ENCODE data around the gene ZHX3. TPM values are rescaled to one million over a fixed set of nuclear protein-coding genes. Genes with fewer than 3 reads are reported as not detected.
"Not testable (repeated sequence)": the region's sequence is repeated elsewhere in the genome, so short reads cannot be mapped to it uniquely, and the experiment has no call there.

ZHX3 gene
- total and polyA plus RNA-seq, 2 donors from 2014 or later = 24.7 to 153 TPM

DNA sequence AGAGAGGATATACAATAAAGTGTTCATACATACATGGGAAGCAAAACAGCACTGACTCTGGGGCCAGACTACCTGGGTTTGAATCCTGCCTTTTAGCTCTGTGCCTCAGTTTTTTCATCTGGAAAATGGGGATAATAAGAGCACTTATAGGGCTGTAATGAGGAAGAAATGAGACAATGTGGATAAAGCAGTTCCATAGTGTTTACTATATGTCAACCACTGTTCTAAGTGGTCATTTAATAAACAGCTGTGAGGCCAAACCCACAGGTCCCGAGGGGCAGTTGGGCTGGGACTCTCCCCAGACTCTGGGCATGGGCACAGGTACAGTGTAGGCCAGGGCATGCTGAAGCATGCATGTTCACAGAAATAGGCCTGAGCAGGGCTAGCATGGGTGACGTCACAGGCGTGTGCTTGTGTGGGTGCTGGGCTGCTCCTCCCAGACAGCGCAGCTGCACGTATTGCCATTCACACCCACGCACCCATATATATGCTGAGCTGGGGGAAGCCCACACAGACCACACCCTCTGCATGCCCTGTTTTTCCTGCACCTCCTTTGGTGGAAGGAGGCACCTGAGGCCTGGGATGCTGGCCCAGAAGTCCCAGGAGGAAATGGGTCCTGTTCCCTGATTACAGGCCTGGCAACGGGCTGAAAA is 183.7 kb downstream of the ZHX3 start:
- DNase-seq (no peak), FAIRE-seq (no peak)
- H3K9me3 ChIP-seq (ENCODE audit: control insufficient read depth in 2 of 3, insufficient read depth in 1 of 3, low read length in 3 of 3) = no peaks in the 10 kb centered on the region
- intact Hi-C loops (cut with DNase I) = no loop called here
- peaks cover 0 to 6% (median 2%) of the 10 kb centered on the region in 3 donors for H3K4me1 ChIP-seq (ENCODE audit: control insufficient read depth in 2 of 3, insufficient read depth in 2 of 3, low read depth in 1 of 3, low read length in 3 of 3)
- H3K27me3 ChIP-seq (ENCODE audit: control insufficient read depth, insufficient read depth, low read length) = no peaks in the 10 kb centered on the region
- no peak overlapping the region for H3K27ac ChIP-seq (ENCODE audit: low read depth in 2 of 2, low read length in 2 of 2)
- H3K36me3 ChIP-seq (ENCODE audit: control insufficient read depth in 2 of 3, insufficient read depth in 3 of 3, low read length in 3 of 3) = no peaks in the 10 kb centered on the region
- TF ChIP-seq, protein P1, sequence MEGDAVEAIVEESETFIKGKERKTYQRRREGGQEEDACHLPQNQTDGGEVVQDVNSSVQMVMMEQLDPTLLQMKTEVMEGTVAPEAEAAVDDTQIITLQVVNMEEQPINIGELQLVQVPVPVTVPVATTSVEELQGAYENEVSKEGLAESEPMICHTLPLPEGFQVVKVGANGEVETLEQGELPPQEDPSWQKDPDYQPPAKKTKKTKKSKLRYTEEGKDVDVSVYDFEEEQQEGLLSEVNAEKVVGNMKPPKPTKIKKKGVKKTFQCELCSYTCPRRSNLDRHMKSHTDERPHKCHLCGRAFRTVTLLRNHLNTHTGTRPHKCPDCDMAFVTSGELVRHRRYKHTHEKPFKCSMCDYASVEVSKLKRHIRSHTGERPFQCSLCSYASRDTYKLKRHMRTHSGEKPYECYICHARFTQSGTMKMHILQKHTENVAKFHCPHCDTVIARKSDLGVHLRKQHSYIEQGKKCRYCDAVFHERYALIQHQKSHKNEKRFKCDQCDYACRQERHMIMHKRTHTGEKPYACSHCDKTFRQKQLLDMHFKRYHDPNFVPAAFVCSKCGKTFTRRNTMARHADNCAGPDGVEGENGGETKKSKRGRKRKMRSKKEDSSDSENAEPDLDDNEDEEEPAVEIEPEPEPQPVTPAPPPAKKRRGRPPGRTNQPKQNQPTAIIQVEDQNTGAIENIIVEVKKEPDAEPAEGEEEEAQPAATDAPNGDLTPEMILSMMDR (IDR thresholded peaks at IDR 0.05; ENCODE audit: borderline replicate concordance, extremely low read depth, insufficient read depth) = no peak
- H3K4me3 ChIP-seq (ENCODE audit: low read length in 3 of 3) = no peak overlapping the region
- H3K9ac ChIP-seq (ENCODE audit: low read length in 3 of 3) = no peak overlapping the region

DNA sequence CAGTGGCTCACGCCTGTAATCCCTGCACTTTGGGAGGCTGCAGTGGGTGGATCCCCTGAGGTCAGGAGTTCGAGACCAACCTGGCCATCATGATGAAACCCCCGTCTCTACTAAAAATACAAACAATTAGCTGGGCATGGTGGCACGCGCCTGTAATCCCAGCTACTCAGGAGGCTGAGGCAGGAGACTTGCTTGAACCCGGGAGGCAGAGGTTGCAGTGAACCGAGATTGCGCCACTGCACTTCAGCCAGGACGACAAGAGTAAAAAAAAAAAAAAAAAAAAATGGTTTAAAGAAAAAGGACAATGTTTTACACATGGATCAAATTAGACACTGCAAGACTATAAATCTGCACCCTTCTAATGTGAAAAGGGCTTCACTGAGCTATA is 185.1 kb downstream of the ZHX3 start:
- H3K4me1 ChIP-seq (ENCODE audit: control insufficient read depth in 2 of 3, insufficient read depth in 2 of 3, low read depth in 1 of 3, low read length in 3 of 3); H3K36me3 ChIP-seq (ENCODE audit: control insufficient read depth in 2 of 3, insufficient read depth in 3 of 3, low read length in 3 of 3); H3K27me3 ChIP-seq (ENCODE audit: control insufficient read depth, insufficient read depth, low read length); H3K4me3 ChIP-seq (ENCODE audit: low read length in 3 of 3); FAIRE-seq; DNase-seq; H3K9ac ChIP-seq (ENCODE audit: low read length in 3 of 3); H3K27ac ChIP-seq (ENCODE audit: low read depth in 2 of 2, low read length in 2 of 2); intact Hi-C loops (cut with DNase I); H3K9me3 ChIP-seq (ENCODE audit: control insufficient read depth in 2 of 3, insufficient read depth in 1 of 3, low read length in 3 of 3): not testable (repeated sequence)

DNA sequence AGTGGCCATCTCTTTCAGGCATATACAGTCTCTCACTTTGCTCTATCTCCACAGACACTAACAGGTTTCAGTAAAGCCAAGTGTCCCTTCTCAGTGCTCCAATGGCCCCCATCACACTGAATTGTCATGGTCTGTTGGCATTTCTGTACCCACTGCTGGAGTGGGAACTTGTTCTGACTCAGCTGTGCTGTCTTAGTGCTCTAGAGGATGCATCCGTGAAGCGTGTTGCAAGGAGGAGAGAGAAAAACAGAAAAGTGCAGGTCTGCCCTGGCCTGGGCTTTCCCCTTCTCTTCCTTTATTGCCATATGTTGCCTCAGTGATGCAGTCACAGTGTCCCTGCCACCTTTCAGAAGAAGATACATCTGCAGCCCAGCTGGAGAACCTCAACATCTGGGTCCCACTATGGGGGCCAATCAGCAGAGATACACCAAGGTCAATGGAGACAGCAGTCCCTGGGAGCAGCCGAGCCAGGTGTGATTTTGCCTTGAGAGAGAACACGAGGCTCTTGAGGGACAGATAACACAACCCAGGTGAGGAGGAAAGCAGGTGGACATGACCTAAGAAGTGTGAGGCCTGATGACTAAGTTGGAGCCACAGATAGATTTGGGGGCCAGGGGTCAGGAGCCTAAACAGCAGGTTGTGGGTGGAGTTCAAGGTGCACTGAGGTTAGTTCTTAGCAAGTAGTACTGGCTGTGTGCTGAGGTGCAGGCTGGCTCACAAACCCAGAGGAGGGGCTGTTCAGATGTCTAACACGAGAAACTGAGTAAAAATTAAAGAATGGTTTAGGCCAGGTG is 185.7 kb downstream of the ZHX3 start:
- intact Hi-C loops (cut with DNase I) = no loop called here
- H3K9ac ChIP-seq (ENCODE audit: low read length in 3 of 3) = no peak overlapping the region
- peaks cover 0 to 5% (median 0%) of the 10 kb centered on the region in 3 donors for H3K4me1 ChIP-seq (ENCODE audit: control insufficient read depth in 2 of 3, insufficient read depth in 2 of 3, low read depth in 1 of 3, low read length in 3 of 3)
- no peaks in the 10 kb centered on the region for H3K9me3 ChIP-seq (ENCODE audit: control insufficient read depth in 2 of 3, insufficient read depth in 1 of 3, low read length in 3 of 3)
- H3K36me3 ChIP-seq (ENCODE audit: control insufficient read depth in 2 of 3, insufficient read depth in 3 of 3, low read length in 3 of 3) = no peaks in the 10 kb centered on the region
- TF ChIP-seq, protein P1 (IDR thresholded peaks at IDR 0.05; ENCODE audit: borderline replicate concordance, extremely low read depth, insufficient read depth) = no peak
- FAIRE-seq (no peak), DNase-seq (no peak)
- H3K27me3 ChIP-seq (ENCODE audit: control insufficient read depth, insufficient read depth, low read length) = no peaks in the 10 kb centered on the region
- H3K4me3 ChIP-seq (ENCODE audit: low read length in 3 of 3) = no peak overlapping the region
- no peak overlapping the region for H3K27ac ChIP-seq (ENCODE audit: low read depth in 2 of 2, low read length in 2 of 2)

Small RNAs within 50 kb of the gene (microRNA-seq; reads per million reads assigned to microRNA genes)
- gene MIR6871 = not detected

Other genes starting within 250 kb of the ZHX3 start
- gene PLCG1, start 180.2 kb downstream of the ZHX3 start, total RNA-seq = 117 TPM
- gene PLCG1, start 180.2 kb downstream of the ZHX3 start, polyA plus RNA-seq (ENCODE audit: insufficient read depth, low read depth, low replicate concordance) = 12.5 TPM
- gene LPIN3, start 23.1 kb upstream of the ZHX3 start, total RNA-seq = 31.6 TPM
- 29.4 TPM for gene LPIN3, start 23.1 kb upstream of the ZHX3 start, polyA plus RNA-seq (ENCODE audit: insufficient read depth, low read depth, low replicate concordance)
- gene EMILIN3, start 49.1 kb upstream of the ZHX3 start, total RNA-seq = 0.50 TPM
- gene EMILIN3, start 49.1 kb upstream of the ZHX3 start, polyA plus RNA-seq (ENCODE audit: insufficient read depth, low read depth, low replicate concordance) = 0.32 TPM

Data from kidney (tissue), 14 donors.